Ovary (tissue), 10 donors: ENCODE data around the gene LDHAL6B. TPM values are rescaled to one million over a fixed set of nuclear protein-coding genes. Genes with fewer than 3 reads are reported as not detected.

ENCODE experiments used
- DNase-seq, 5 donors: peaks; one replicate each; pipeline ENCODE4 v3.0.0-alpha.2; 2019 to 2020
- H3K27ac ChIP-seq, 2 donors: fragments of 200-600 bp; one replicate each; pipeline versions ENCODE4 v1.5.1 to v1.8.0; 2019 to 2022
- H3K27me3 ChIP-seq: fragments of 200-600 bp; one replicate; pipeline ENCODE4 v1.8.0; 2022
- H3K36me3 ChIP-seq: fragments of 200-600 bp; sonication (generic); one replicate; pipeline ENCODE4 v1.5.1; 2019
- H3K4me1 ChIP-seq: one replicate; pipeline ENCODE4 v1.8.1; 2013; ENCODE audit warnings: mild to moderate bottlenecking, moderate library complexity; ENCODE audit not compliant: insufficient read depth
- H3K4me3 ChIP-seq: fragments of 200-600 bp; sonication (generic); one replicate; pipeline ENCODE4 v1.5.1; 2017
- H3K9me3 ChIP-seq, 2 donors: fragments of 200-600 bp in 1 of 2; sonication (generic) in 1 of 2; one replicate each; pipeline versions ENCODE4 v1.5.1 to v1.8.1; 2013 to 2019; ENCODE audit warnings: mild to moderate bottlenecking in 1 of 2, moderate library complexity in 1 of 2
- EP300 ChIP-seq: sonication (generic); formaldehyde crosslinking; IDR thresholded peaks from one replicate; pipeline ENCODE4 v1.6.1; 2017; ENCODE audit warnings: antibody characterized with exemption
- POLR2A ChIP-seq: fragments of 450-650 bp; IDR thresholded peaks from one replicate; pipeline ENCODE4 v1.6.1; 2017; ENCODE audit warnings: antibody characterized with exemption, mild to moderate bottlenecking, moderate library complexity
- WGBS, 3 donors: extraction: QIAGEN DNeasy Blood & Tissue Kit in 1 of 3; methylation state at CpG; one replicate each; pipeline versions ENCODE4 v1.1.5 to v1.1.7; 2013 to 2017; 5-methylcytosine and 5-hydroxymethylcytosine counted together
- intact Hi-C, 4 donors: fragments of 100-400 bp; cut with DNase I; formaldehyde crosslinking; loops; one replicate each; pipeline versions ENCODE4 v1.11.0 to v1.15.1; 2022 to 2023
- long read RNA-seq, 3 donors: library from polyadenylated mRNA in 2 of 3; unstranded in 2 of 3; transcript quantifications; one replicate each; pipeline ENCODE4 v2.0.0 and lab custom pipeline, GENCODE V29; 2021 to 2026
- polyA plus RNA-seq, 2 donors: library from polyadenylated mRNA; stranded (reverse); fragments of 200-250 nt in 1 of 2; fragments of 350-450 nt in 1 of 2; fragmentation: Illumina TruSeq in 1 of 2; extraction: RNeasy Lipid Tissue Mini Kit (QIAGEN cat#74804) in 1 of 2; gene quantifications; one replicate each; pipeline ENCODE4 v1.2.3, GENCODE V29; 2013 to 2014
- total RNA-seq, 7 donors: library from RNA; depleted of rRNA in 2 of 7; stranded (reverse); fragments of >200 nt in 2 of 7; fragmentation: NEBNext Ultra II Directional in 3 of 7; extraction: Animal tissue kit (Norgen Biotek cat#: 25700) in 3 of 7; gene quantifications; one replicate each; pipeline versions ENCODE4 v1.1.0 to v1.2.4, GENCODE V29; 2016 to 2023
- TF ChIP-seq, protein P1 (sequence below), 3 donors: fragments of 450-650 bp in 2 of 3; fragments of 200-600 bp in 1 of 3; IDR thresholded peaks; one replicate each; pipeline versions ENCODE4 v1.5.1 to v1.8.0; 2016 to 2022; ENCODE audit warnings: antibody characterized with exemption in 3 of 3, mild to moderate bottlenecking in 1 of 3
- donor health status: DM: no; HTN: no; CAD: no; lungs with moderate emphysema.
- donor health status: DM: no; HTN: no; CAD: no.
- donor health status: Bipolar disorder and iron deficiency.
- donor health status: DM: yes; HTN: yes; CAD: no.
- donor health status: DM: no; HTN: no; CAD: no.
- donor health status: DM: yes; HTN: yes; CAD: no.

Gene LDHAL6B
- total RNA-seq (not detected), polyA plus RNA-seq (not detected)
- long read RNA-seq, donor 1, result 0 reads
- long read RNA-seq, donor 2, partial matches to known transcripts, result 0 of 1 reads
- long read RNA-seq, donor 2, other reads (novel, unspliced or antisense), result 0 of 1 reads
- long read RNA-seq, donor 3, result 0 reads

- H3K9me3 ChIP-seq, result no peaks in the 10 kb centered on the region
- no peak within 1 kb of the TSS for H3K4me3 ChIP-seq
- H3K4me1 ChIP-seq, result no peaks in the 10 kb centered on the region
- H3K36me3 ChIP-seq, result no peaks in the 10 kb centered on the region
- intact Hi-C loops, result loop anchor here in 1 of 4 donors (5.0 kb wide), 1 partner anchor 1531 kb away; no protein-coding TSS in a partner anchor
- H3K27ac ChIP-seq, result no peak within 1 kb of the TSS
- TF ChIP-seq, protein P1, sequence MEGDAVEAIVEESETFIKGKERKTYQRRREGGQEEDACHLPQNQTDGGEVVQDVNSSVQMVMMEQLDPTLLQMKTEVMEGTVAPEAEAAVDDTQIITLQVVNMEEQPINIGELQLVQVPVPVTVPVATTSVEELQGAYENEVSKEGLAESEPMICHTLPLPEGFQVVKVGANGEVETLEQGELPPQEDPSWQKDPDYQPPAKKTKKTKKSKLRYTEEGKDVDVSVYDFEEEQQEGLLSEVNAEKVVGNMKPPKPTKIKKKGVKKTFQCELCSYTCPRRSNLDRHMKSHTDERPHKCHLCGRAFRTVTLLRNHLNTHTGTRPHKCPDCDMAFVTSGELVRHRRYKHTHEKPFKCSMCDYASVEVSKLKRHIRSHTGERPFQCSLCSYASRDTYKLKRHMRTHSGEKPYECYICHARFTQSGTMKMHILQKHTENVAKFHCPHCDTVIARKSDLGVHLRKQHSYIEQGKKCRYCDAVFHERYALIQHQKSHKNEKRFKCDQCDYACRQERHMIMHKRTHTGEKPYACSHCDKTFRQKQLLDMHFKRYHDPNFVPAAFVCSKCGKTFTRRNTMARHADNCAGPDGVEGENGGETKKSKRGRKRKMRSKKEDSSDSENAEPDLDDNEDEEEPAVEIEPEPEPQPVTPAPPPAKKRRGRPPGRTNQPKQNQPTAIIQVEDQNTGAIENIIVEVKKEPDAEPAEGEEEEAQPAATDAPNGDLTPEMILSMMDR (IDR thresholded peaks at IDR 0.05), result no peak
- TF ChIP-seq EP300, result no peak
- no peak for TF ChIP-seq POLR2A
- DNase-seq, result no peak
- no peaks in the 10 kb centered on the region for H3K27me3 ChIP-seq
- WGBS, 3 donors, result 94 to 96% (median 94%) methylated on average over 30 of the region's 30 CpGs
Measured at GRCh38 chr15:59206623-59207183, at the start of gene LDHAL6B. TSS of gene LDHAL6B (plus strand) at chr15:59206843. CDS start at chr15:59206941, 98 bp downstream.

DNA sequence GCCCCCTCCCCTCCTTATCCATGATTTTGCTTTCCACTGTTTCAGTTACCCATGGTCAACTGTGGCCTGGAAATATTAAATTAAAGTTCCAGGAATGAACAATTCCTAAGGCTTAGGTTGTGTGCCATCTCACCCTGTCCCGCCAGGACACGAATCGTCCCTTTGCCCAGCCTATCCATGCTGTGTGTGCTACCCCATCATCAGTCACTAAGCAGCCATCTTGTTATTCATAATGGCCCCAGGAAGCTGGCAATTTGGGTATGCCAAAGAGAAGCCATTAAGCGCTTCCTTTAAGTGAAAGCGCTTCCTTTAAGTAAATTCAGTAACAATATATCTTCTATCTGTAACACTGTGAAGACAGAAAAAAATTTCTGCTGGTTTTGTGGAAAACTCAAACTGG lies 49.2 kb upstream of the LDHAL6B start:
- Histone ChIP-seq H3K36me3 (no peaks in the 10 kb centered on the region), H3K4me1 (no peaks in the 10 kb centered on the region), H3K9me3 (no peaks in the 10 kb centered on the region), H3K27ac (no peak overlapping the region), H3K4me3 (no peak overlapping the region), H3K27me3 (no peaks in the 10 kb centered on the region)
- DNase-seq, result no peak
- TF ChIP-seq, protein P1 (IDR thresholded peaks at IDR 0.05), result no peak
- no peak for TF ChIP-seq EP300
- TF ChIP-seq POLR2A, result no peak
- intact Hi-C loops, result no loop called here
- WGBS, 3 donors, result 98 to 99% (median 98%) methylated on average over 5 of the region's 5 CpGs

DNA sequence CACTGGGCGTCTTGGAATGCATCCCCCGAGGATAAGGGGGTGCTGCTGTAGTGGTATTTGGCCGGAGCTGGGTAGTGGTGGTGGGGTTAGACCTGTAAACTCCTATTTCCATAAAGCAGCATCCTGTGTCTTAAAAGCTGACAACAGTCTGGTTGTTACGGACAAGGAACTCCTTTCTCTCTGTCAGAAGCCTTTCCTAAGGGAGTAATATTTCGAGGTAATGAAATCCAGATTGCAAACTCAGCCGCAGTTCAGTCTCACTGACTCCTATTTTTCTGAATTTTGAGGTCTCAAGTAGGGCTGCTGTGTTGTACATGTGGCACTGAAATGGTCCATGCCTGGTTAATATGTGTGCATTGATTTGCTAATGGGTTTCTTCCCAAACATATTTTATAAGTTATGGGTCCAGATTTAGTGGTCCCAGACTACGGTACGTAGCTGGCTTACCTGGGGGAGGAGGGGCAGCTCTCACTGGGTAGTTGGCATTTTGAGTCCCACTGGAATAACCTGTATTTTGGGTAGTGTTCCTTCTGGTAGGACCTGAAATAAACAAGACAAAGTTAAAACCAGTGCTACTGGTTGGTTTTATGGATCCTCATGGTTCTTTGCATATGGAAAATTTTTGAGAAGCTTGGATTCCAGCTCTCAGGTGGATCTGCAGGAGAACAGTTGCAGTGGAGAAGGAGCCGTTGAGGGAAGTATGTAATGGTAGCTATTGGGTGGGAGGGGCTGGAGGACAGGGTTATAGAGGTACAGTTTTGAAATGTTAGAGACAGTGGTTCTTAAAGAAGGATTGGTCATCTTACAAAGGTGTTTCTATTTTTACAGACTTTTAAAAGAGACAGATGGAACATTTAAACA lies 48.6 kb upstream of the LDHAL6B start:
- intact Hi-C loops, result no loop called here
- H3K4me1 ChIP-seq, result no peaks in the 10 kb centered on the region
- H3K9me3 ChIP-seq, result no peaks in the 10 kb centered on the region
- TF ChIP-seq POLR2A (no peak), EP300 (no peak)
- TF ChIP-seq, protein P1 (IDR thresholded peaks at IDR 0.05), result no peak
- no peaks in the 10 kb centered on the region for H3K36me3 ChIP-seq
- H3K4me3 ChIP-seq, result no peak overlapping the region
- no peaks in the 10 kb centered on the region for H3K27me3 ChIP-seq
- no peak overlapping the region for H3K27ac ChIP-seq
- 87 to 93% (median 90%) methylated on average over 9 of the region's 9 CpGs for WGBS, 3 donors
- DNase-seq, result no peak

DNA sequence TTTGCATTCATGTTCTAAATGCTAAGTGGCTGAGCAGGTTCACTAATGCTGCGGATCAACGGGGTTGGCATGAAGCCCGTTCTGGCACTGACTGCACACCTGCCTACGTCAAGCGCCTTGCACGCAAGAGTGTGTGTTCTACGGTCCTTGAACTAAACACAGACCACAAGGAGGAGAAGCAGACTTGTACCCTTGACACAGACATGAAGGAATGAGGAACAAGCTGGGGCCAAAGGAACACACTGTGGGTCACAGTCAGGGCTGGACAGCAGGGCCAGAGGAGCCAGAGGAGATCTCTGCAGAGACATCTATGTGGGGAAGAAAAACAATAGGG lies 48.0 kb upstream of the LDHAL6B start:
- Histone ChIP-seq H3K4me3 (no peak overlapping the region), H3K27me3 (no peaks in the 10 kb centered on the region), H3K9me3 (no peaks in the 10 kb centered on the region), H3K27ac (no peak overlapping the region), H3K4me1 (no peaks in the 10 kb centered on the region), H3K36me3 (no peaks in the 10 kb centered on the region)
- 88 to 91% (median 90%) methylated on average over 7 of the region's 7 CpGs for WGBS, 3 donors
- intact Hi-C loops, result no loop called here
- no peak for DNase-seq
- TF ChIP-seq POLR2A (no peak), EP300 (no peak)
- TF ChIP-seq, protein P1 (IDR thresholded peaks at IDR 0.05), result no peak
